Measurements from ENCODE around the gene PROCR.
"Not testable (repeated sequence)": the region's sequence is repeated elsewhere in the genome, so short reads cannot be mapped to it uniquely, and the experiment has no call there.

The PROCR gene

GRCh38 chr20:35174458-35175216, 2.8 kb downstream of the PROCR start:
- FAIRE-seq = no peak
- no peak for DNase-seq (ENCODE audit: insufficient read length, low spot score)
- no peak for TF ChIP-seq CTCF (IDR thresholded peaks at IDR 0.05; ENCODE audit: insufficient read depth, missing control alignments)

- FAIRE-seq = no peak
- TF ChIP-seq CTCF (IDR thresholded peaks at IDR 0.05; ENCODE audit: insufficient read depth, missing control alignments) = no peak
- DNase-seq (ENCODE audit: insufficient read length, low spot score) = no peak
Observed at GRCh38 chr20:35176132-35176531, 4.3 kb downstream of the PROCR start.

- DNase-seq (ENCODE audit: insufficient read length, low spot score) (no peak), FAIRE-seq (no peak)
- TF ChIP-seq CTCF (IDR thresholded peaks at IDR 0.05; ENCODE audit: insufficient read depth, missing control alignments) = no peak
Observed at GRCh38 chr20:35179292-35180212, 7.7 kb downstream of the PROCR start.

- DNase-seq (ENCODE audit: insufficient read length, low spot score) = no peak
- TF ChIP-seq CTCF (IDR thresholded peaks at IDR 0.05; ENCODE audit: insufficient read depth, missing control alignments) = no peak
- FAIRE-seq = no peak
Observed at GRCh38 chr20:35180266-35180665, 8.4 kb downstream of the PROCR start.

GRCh38 chr20:35181731-35182130, 9.9 kb downstream of the PROCR start:
- DNase-seq (ENCODE audit: insufficient read length, low spot score) (no peak), FAIRE-seq (no peak)
- no peak for TF ChIP-seq CTCF (IDR thresholded peaks at IDR 0.05; ENCODE audit: insufficient read depth, missing control alignments)

GRCh38 chr20:35186691-35187289, 14.9 kb downstream of the PROCR start:
- DNase-seq (ENCODE audit: insufficient read length, low spot score); FAIRE-seq: not testable (repeated sequence)

GRCh38 chr20:35187584-35188190, 15.8 kb downstream of the PROCR start:
- DNase-seq (ENCODE audit: insufficient read length, low spot score) = no peak
- FAIRE-seq = no peak
- no peak for TF ChIP-seq CTCF (IDR thresholded peaks at IDR 0.05; ENCODE audit: insufficient read depth, missing control alignments)

- FAIRE-seq; DNase-seq (ENCODE audit: insufficient read length, low spot score): not testable (repeated sequence)
Observed at GRCh38 chr20:35189223-35189622, 17.4 kb downstream of the PROCR start.

All from D721Med (cell line).